Astrocyte (in vitro differentiated cells and primary cell): Measurements from ENCODE around the gene NFILZ. TPM values are rescaled to one million over a fixed set of nuclear protein-coding genes. Genes with fewer than 3 reads are reported as not detected.

Source experiments
- DNase-seq: peaks from one replicate; pipeline ENCODE4 v3.0.0-alpha.2; 2010; ENCODE audit warnings: low read depth
- FAIRE-seq: peaks from 2 replicates; lab custom pipeline; 2011; peaks lifted over from hg19 to GRCh38; lab: Jason Lieb, UNC
- H2AFZ ChIP-seq: 2 replicates; pipeline ENCODE4 v1.6.0; 2012; ENCODE audit warnings: low read depth, low read length, inconsistent platforms
- H3K27ac ChIP-seq: 2 replicates; pipeline ENCODE4 v1.5.1; 2011; ENCODE audit warnings: low read depth, low read length, inconsistent platforms
- H3K27me3 ChIP-seq: 2 replicates; pipeline ENCODE4 v1.6.0; 2011; ENCODE audit warnings: low read length, inconsistent platforms; ENCODE audit not compliant: insufficient read depth
- H3K36me3 ChIP-seq: 2 replicates; pipeline ENCODE4 v1.5.1; 2011; ENCODE audit warnings: low read length, inconsistent platforms; ENCODE audit not compliant: insufficient read depth
- H3K4me1 ChIP-seq: 2 replicates; pipeline ENCODE4 v1.5.1; 2011; ENCODE audit warnings: low read length, inconsistent platforms; ENCODE audit not compliant: insufficient read depth
- H3K4me2 ChIP-seq: 2 replicates; pipeline ENCODE4 v1.6.0; 2012; ENCODE audit warnings: low read length, inconsistent platforms
- H3K4me3 ChIP-seq: 2 replicates; pipeline ENCODE4 v1.5.1; 2011; ENCODE audit warnings: low read depth, mild to moderate bottlenecking, low read length, inconsistent platforms; ENCODE audit not compliant: insufficient read depth
- H3K79me2 ChIP-seq: 2 replicates; pipeline ENCODE4 v1.6.0; 2012; ENCODE audit warnings: mild to moderate bottlenecking, low read length, inconsistent platforms; ENCODE audit not compliant: insufficient read depth
- H3K9ac ChIP-seq: 2 replicates; pipeline ENCODE4 v1.6.0; 2012; ENCODE audit warnings: mild to moderate bottlenecking, low read length, inconsistent platforms
- H3K9me3 ChIP-seq: 2 replicates; pipeline ENCODE4 v1.5.1; 2012; ENCODE audit warnings: low read depth, mild to moderate bottlenecking, low read length, inconsistent platforms; ENCODE audit not compliant: insufficient read depth
- H4K20me1 ChIP-seq: 2 replicates; pipeline ENCODE4 v1.6.0; 2012; ENCODE audit warnings: low read length, inconsistent platforms; ENCODE audit not compliant: insufficient read depth
- H3K27ac Mint-ChIP-seq: one replicate; pipeline ENCODE4 v1.8.0; 2021; ENCODE audit warnings: mild to moderate bottlenecking, mixed read lengths; ENCODE audit not compliant: unreplicated experiment
- H3K27me3 Mint-ChIP-seq: one replicate; pipeline ENCODE4 v1.8.0; 2021; ENCODE audit warnings: low read depth, mixed read lengths; ENCODE audit not compliant: unreplicated experiment
- H3K36me3 Mint-ChIP-seq: one replicate; pipeline ENCODE4 v1.8.0; 2021; ENCODE audit warnings: low read depth, mixed read lengths; ENCODE audit not compliant: unreplicated experiment
- H3K4me1 Mint-ChIP-seq: one replicate; pipeline ENCODE4 v1.8.0; 2021; ENCODE audit warnings: low read depth, mixed read lengths; ENCODE audit not compliant: unreplicated experiment
- H3K4me3 Mint-ChIP-seq: one replicate; pipeline ENCODE4 v1.8.0; 2021; ENCODE audit warnings: mild to moderate bottlenecking, moderate library complexity, mixed read lengths; ENCODE audit not compliant: unreplicated experiment
- H3K9me3 Mint-ChIP-seq: one replicate; pipeline ENCODE4 v1.8.0; 2021; ENCODE audit warnings: mild to moderate bottlenecking, mixed read lengths; ENCODE audit not compliant: unreplicated experiment
- EZH2 ChIP-seq: IDR thresholded peaks from 2 replicates; pipeline ENCODE4 v1.6.1; 2012; ENCODE audit warnings: mild to moderate bottlenecking, low read length, inconsistent platforms; ENCODE audit not compliant: insufficient read depth
- total RNA-seq: library from RNA; stranded (reverse); gene quantifications from 2 replicates; pipeline ENCODE4 v1.2.1, GENCODE V29; 2021
- TF ChIP-seq, protein P1 (sequence below): IDR thresholded peaks from 2 replicates; pipeline ENCODE4 v1.5.1; 2011; ENCODE audit warnings: low read depth, mild to moderate bottlenecking, inconsistent platforms, low read length, moderate library complexity; ENCODE audit not compliant: insufficient read depth

The NFILZ gene
- total RNA-seq, 1 donor from 2014 or later = not detected

DNA sequence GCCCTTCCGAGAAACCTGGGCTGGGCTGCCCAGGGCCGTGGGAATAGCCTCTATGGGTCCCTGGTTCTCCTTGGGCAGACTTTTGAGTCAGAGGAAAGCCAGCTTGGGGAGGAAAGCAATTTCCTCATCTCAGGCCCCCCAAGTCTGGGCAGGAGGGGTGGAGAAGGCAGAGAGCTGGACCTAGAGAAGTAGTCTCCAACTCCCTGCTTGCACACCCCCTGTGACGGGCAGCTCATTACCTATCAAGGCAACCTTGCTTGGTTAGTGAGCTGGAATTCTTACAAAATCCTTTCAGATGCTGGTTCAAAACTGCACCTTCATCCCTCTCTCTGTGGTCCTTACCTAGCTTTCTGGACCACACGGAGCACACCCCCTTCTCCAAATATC lies 34.2 kb downstream of the NFILZ start:
- H3K27ac Mint-ChIP-seq = no peak overlapping the region
- peaks cover 12% of the 10 kb centered on the region for H3K9me3 Mint-ChIP-seq
- no peak overlapping the region for H3K27ac ChIP-seq
- no peak overlapping the region for H3K4me2 ChIP-seq
- no peak overlapping the region for H3K9ac ChIP-seq
- no peak for DNase-seq
- no peak for FAIRE-seq
- no peak for TF ChIP-seq EZH2
- TF ChIP-seq, protein P1, sequence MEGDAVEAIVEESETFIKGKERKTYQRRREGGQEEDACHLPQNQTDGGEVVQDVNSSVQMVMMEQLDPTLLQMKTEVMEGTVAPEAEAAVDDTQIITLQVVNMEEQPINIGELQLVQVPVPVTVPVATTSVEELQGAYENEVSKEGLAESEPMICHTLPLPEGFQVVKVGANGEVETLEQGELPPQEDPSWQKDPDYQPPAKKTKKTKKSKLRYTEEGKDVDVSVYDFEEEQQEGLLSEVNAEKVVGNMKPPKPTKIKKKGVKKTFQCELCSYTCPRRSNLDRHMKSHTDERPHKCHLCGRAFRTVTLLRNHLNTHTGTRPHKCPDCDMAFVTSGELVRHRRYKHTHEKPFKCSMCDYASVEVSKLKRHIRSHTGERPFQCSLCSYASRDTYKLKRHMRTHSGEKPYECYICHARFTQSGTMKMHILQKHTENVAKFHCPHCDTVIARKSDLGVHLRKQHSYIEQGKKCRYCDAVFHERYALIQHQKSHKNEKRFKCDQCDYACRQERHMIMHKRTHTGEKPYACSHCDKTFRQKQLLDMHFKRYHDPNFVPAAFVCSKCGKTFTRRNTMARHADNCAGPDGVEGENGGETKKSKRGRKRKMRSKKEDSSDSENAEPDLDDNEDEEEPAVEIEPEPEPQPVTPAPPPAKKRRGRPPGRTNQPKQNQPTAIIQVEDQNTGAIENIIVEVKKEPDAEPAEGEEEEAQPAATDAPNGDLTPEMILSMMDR = no peak
- H2AFZ ChIP-seq = no peak overlapping the region
- no peaks in the 10 kb centered on the region for H3K36me3 Mint-ChIP-seq
- no peaks in the 10 kb centered on the region for H3K9me3 ChIP-seq
- H3K4me1 Mint-ChIP-seq = no peaks in the 10 kb centered on the region
- no peaks in the 10 kb centered on the region for H3K79me2 ChIP-seq
- no peak overlapping the region for H3K4me3 ChIP-seq
- no peaks in the 10 kb centered on the region for H3K36me3 ChIP-seq
- H3K27me3 ChIP-seq = peaks cover 2% of the 10 kb centered on the region
- no peaks in the 10 kb centered on the region for H3K4me1 ChIP-seq
- H3K27me3 Mint-ChIP-seq = no peaks in the 10 kb centered on the region
- H3K4me3 Mint-ChIP-seq = no peak overlapping the region
- no peaks in the 10 kb centered on the region for H4K20me1 ChIP-seq

DNA sequence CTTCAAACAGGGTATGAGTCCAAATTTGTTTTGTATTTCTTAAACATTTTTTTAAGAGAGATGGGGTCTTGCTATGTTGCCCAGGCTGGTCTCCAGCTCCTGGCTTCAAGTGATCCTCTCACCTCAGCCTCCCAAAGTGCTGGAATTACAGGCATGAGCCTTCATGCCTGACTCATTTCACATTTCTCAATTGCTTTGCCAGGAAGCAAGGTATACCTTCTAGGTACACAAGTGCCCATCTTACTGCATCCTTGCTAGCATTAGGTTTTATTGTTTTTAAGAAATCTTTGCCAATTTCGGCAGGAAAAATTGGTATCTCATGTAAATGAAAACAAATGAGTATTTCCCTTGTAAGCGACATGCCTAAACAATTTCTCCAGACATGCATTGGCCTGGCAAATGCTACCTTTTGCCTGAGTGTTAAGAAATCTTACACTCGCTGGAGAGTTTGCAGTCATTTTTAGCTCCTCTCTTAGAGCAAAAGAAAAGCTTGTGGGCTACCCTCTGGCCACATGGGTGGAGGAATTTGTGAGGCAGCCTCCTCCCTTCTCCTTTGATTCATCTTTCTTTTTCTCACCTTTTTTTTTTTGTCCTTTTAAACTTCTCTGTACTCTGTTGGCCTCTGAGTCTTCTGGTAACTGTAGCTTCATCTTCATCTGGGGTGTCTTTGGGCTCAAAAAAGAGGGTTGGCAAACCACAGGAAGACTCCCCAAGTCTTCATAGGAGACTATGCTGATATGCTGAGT lies 35.2 kb downstream of the NFILZ start:
- H3K4me2 ChIP-seq = no peak overlapping the region
- H3K36me3 Mint-ChIP-seq = no peaks in the 10 kb centered on the region
- H3K27me3 ChIP-seq = peaks cover 2% of the 10 kb centered on the region
- DNase-seq (no peak), FAIRE-seq (no peak)
- TF ChIP-seq, protein P1 = no peak
- no peak for TF ChIP-seq EZH2
- no peak overlapping the region for H3K27ac ChIP-seq
- H3K9me3 Mint-ChIP-seq = peaks cover 13% of the 10 kb centered on the region
- H3K9ac ChIP-seq = no peak overlapping the region
- H3K27ac Mint-ChIP-seq = no peak overlapping the region
- no peaks in the 10 kb centered on the region for H3K9me3 ChIP-seq
- no peaks in the 10 kb centered on the region for H3K79me2 ChIP-seq
- no peak overlapping the region for H3K4me3 Mint-ChIP-seq
- no peaks in the 10 kb centered on the region for H4K20me1 ChIP-seq
- H3K4me1 Mint-ChIP-seq = no peaks in the 10 kb centered on the region
- H3K4me1 ChIP-seq = no peaks in the 10 kb centered on the region
- H3K27me3 Mint-ChIP-seq = no peaks in the 10 kb centered on the region
- no peak overlapping the region for H3K4me3 ChIP-seq
- H3K36me3 ChIP-seq = no peaks in the 10 kb centered on the region
- H2AFZ ChIP-seq = no peak overlapping the region

DNA sequence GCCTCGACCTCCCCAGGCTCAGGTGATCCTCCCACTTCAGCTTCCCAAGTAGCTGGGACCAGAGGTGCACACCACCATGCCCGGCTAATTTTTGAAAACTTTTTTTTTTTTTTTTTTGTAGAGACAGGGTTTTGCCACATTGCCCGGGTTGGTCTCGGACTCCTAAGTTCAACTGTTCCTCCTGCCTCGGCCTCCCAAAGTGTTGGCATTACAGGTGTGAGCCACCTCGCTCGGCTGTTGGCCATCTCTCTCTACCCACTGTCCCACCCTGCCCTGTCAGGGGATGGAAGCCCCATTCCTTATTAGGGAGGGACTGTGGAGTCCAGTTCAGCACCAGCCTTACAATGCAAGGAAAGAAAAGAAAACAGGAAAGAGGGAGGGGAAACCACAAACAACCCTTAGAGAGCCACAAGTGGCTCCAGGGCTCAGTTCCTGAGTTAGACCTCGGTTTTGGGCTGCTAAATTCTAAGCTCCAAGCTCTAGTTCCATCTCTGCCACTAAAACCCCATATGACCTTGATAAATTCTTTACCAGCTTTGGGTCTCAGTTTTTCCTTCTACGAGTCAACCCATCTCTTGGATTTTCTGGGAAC lies 36.5 kb downstream of the NFILZ start:
- Histone ChIP-seq H3K27ac (no peak overlapping the region), H3K27me3 (peaks cover 2% of the 10 kb centered on the region), H3K79me2 (no peaks in the 10 kb centered on the region), H3K36me3 (no peaks in the 10 kb centered on the region), H3K4me2 (no peak overlapping the region), H4K20me1 (no peaks in the 10 kb centered on the region), H2AFZ (no peak overlapping the region), H3K4me3 (no peak overlapping the region), H3K9me3 (no peaks in the 10 kb centered on the region), H3K9ac (no peak overlapping the region), H3K4me1 (no peaks in the 10 kb centered on the region)
- H3K4me3 Mint-ChIP-seq = no peak overlapping the region
- H3K27me3 Mint-ChIP-seq = no peaks in the 10 kb centered on the region
- FAIRE-seq (no peak), DNase-seq (no peak)
- no peaks in the 10 kb centered on the region for H3K36me3 Mint-ChIP-seq
- H3K4me1 Mint-ChIP-seq = no peaks in the 10 kb centered on the region
- TF ChIP-seq, protein P1 = no peak
- TF ChIP-seq EZH2 = no peak
- peaks cover 15% of the 10 kb centered on the region for H3K9me3 Mint-ChIP-seq
- no peak overlapping the region for H3K27ac Mint-ChIP-seq
